Left renal cortex interstitium (tissue), 4 donors: ENCODE data around the gene AP1AR. TPM values are rescaled to one million over a fixed set of nuclear protein-coding genes. Genes with fewer than 3 reads are reported as not detected.

ENCODE experiments used
- DNase-seq, 4 donors: peaks; one replicate each; pipeline ENCODE4 v3.0.0-alpha.2; 2013; ENCODE audit warnings: low read depth in 4 of 4, low spot score in 2 of 4, missing footprints in 1 of 4
- polyA plus RNA-seq, 4 donors: library from polyadenylated mRNA; unstranded; fragments of 120-200 nt; gene quantifications; one replicate each; pipeline ENCODE4 v1.2.1, GENCODE V29; 2013; ENCODE audit not compliant: insufficient read length in 4 of 4

AP1AR gene
- polyA plus RNA-seq, 4 donors, result 35.6 to 46.2 (median 38.2) TPM

GRCh38 chr4:112219826-112220366 lies 11.7 kb upstream of the AP1AR start:
- no peak for DNase-seq

- DNase-seq, result no peak
These were observed 9.2 kb upstream of the AP1AR start for GRCh38 chr4:112222219-112222955.

- DNase-seq, result no peak
These were observed 6.4 kb upstream of the AP1AR start for GRCh38 chr4:112225157-112225556.

DNA sequence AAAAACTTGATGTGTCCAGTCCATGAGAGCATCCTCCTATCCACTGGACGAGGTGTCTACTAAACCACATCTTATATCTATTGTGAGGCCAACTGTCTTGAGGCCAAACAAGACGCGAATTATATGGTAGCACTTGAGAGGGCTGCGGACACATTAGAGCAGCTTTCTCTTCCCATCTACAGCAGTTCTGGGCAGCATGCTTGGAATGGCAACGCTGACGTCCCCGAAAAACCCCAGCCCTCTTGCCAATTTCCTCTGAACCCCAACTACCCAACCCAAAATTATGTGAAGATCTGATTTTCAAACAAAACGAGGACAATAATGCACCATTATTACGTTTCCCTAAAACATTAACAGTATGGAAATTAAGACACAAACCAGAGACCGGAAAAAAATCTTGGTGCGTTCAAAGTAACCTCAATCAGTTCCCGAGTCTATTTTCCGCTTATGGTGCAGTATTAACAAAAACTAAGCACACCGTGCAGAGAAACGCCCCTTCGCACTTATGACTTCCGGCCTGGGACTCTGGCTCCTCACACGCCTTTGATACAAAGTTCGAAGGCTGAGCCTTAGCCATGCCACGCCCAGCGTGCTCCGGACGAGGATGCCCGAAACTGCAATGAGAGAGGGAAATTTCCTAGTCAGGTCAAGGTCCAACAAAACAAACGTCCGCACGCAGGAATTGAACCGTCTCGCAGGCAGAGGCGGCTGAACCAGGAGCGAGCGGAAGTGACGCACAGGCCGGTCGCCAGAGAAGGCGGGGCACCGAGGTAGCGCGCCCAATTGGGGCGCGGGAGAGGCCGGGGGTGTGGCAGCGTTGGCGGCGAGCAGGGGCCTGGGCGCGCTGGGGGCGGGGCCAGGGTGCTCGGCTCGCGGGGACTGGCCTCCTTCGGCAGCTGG lies 458 bp upstream of the AP1AR start:
- peak; percentile 92 to 96 (median 94) for DNase-seq

DNA sequence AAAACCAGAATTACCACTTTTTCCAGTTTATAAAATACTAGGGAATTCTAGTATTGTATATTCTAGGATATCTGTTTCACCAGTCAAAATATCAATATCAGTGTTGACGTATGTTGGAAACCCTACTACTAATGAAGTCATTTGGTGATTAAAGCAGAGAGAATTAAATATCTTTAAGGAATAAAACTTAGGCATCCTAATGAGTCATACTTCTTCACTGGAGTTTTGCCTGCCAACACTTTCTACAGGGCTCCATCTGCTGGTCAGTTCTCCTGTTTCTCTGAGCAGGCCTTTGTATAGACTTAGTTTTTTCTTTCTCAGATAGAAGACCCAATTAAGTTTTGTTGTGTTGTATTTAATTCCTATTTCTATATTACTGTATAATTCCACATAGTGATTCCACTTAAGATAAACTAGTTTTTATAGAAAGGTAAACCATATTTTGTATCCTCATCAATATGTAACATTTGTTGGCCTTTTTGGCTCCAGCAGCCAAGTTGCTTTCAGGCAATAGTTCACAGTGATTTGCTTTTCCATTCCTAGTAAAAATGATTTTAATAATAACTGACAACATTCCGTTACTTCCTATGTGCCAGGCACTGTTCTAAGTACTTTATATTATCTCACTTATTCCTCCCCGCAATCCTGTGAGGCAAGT lies 3.5 kb downstream of the AP1AR start:
- peak in 3 of 4 donors; percentile 22 to 60 (median 38) for DNase-seq

GRCh38 chr4:112236040-112236439 lies 4.5 kb downstream of the AP1AR start:
- no peak for DNase-seq

DNA sequence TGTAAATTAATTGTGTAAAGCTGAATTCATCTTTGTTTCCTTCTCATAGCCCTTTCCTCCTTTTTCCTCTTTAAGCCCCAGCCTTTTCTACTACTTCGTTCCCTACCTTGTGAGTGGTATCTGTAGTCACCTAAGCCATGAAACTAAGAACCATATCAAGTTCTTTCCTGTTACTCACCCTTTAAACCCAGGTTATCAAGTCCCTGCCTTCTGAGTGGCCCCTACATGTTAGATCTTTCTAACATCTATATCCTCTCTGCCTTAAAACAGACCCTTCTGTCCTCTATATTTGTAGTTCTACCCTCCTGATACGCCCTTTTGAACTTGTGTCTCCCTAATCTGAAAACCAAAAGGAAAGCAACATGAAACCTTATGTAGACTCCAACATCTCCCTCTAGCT lies 7.2 kb downstream of the AP1AR start:
- DNase-seq, result no peak

- DNase-seq, result no peak
These were observed 13.8 kb downstream of the AP1AR start for GRCh38 chr4:112245383-112245782.

DNA sequence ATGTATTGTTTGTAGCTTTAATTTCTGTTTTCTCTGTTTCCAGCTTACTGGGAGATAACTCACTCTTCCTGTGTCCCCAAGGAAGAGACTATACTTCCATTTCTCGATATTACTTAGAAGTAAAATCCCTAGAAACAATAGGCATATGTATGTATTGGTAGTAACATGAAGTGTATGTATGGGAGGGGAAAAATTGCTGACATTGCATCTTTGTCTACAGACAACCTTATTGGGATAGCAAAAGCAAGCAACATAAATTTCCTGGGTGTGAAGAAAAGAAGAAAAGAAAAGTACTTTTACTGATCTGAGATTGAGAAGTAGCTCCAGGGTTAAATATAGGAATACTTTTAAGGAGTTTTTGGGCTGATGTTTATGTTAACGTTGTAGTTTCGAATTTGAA lies 15.4 kb downstream of the AP1AR start:
- no peak for DNase-seq

DNA sequence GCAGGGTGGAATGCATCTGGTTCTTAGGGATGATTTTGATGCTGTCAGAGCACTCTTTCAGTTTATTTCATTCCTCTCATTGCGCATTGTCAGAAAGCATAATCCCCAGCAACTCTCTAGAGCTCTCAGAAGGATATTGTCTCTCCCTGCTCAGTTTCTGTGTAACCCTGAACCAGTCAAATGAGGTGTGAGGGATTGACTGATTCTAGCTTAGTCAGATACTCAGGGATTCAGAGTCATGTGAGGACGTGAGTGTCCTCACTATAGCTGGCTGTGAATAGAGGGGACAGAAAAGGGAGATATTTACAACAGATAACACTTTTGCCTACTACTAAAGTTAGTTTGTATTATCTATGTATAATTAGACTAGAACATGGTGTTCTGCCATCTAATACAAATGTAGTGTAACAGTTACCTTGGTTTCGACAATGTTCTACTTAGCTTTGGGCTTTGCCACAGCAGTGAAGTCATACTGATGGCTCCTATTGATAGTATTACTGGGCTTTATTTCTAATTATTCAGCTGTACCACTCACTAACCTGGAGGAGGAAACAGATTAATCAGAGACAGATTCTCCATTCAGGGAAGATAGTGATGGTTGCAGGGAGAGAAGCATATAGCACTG lies 19.5 kb downstream of the AP1AR start:
- DNase-seq, result no peak

DNA sequence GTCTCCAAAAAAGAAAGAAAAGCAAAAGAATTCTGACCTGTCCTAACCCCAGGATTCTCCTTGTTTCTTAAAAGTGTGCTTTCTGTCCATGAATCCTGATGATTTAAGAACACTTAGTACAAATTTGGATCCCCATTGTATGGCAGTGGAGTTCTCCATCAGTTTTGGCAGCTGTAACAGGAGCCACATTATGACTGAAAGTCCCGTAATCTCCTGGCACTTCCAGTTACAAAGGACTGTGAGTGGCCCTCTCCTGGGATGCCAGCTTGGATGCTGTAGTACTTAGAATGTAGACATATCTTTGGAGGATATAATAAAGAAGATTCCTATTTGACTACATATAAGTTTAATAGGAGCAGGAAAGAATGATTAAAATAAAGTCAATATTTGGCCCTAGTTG lies 20.6 kb downstream of the AP1AR start:
- no peak for DNase-seq

GRCh38 chr4:112253382-112254000 lies 21.9 kb downstream of the AP1AR start:
- DNase-seq, result no peak

DNA sequence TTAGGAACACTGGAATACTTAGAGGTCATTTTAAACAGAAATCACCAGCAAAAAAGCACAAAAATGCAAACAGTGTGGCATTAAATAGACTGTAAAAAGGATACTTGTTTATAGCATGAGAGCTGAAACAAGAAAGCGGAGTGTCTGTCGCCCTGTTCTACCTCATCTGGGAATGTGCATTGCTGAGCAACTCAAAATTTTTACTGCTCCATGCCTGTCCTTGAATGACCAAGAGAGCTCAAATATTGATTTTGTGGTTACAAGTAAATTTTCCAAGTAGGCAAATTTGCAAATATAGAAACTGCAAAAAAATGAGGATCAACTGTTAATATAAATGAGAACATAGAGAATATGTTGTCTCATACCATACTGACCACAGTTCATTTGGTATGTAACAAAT lies 25.5 kb downstream of the AP1AR start:
- DNase-seq, result no peak

DNA sequence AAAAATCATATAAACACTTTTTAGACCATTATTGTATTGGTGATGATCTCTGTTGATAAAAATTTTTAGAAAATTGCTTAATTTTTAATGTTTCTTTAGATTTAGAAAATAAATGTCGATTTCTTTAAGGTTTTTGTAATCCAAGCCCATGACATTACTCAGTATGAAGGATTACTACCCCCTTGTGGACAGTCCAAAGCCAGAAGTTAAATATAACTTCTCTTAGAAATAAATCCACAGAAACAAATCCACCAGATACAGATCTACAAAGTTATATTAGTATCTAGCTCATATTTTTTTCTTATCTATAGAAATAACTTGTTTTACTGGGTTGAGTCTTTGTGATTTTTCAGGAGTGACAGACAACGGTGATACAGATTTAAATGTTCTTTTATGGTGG lies 35.2 kb downstream of the AP1AR start:
- no peak for DNase-seq

GRCh38 chr4:112270051-112270450 lies 38.5 kb downstream of the AP1AR start:
- no peak for DNase-seq

DNA sequence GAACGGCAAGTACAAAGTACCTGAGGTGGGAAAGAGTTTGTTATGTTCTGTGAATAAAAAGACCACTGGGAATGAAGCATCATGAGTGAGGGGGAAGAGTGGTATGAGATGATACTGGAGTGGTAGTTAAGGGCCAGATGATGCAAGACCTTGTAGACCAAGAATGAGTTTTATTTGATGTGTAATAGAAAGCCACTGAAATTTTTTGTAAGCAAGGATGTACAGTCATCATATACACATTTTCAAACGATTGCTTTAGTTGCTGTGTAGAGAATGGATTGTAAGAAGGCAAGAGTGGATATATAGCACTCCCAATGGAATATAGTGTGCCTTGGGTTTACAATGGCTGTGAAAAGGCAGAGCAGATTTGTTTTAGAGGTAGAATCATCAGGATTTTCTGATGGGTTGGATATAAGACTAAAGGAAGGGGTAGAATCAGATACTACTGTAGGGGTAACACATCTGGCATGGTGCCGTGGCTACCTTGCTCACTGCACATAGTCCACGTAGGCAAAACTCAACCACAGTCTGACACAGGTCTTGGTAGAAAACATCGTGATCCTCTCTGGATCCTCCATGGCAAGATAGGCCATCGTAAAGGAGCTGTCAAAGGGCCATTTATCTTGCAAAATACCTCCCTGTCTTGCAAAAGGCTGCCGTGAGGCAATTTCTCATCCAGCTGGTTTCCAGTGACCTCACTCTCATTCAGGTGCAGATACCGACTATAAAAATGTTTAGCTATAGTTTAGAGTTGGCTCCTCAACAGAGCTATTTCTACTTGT lies 39.2 kb downstream of the AP1AR start:
- no peak for DNase-seq

DNA sequence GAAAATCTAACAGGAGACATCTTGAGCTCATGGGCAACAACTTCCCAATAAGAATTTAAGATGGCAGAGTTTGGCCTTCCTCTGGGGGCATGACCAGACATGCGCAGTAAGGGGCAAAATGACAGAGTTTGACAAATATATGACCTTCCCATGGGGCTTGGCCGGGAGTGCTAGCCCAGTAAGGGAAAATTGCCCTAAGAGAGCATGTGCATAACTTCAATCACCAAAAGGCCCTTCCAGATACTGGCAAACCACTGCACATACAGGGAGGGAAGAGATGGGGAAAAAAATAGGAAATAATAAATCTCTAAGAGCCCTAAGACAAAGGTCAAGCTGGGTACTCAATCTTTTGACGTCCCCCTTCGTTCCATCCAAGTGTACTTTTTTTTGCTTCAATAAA lies 40.7 kb downstream of the AP1AR start:
- DNase-seq, result no peak

DNA sequence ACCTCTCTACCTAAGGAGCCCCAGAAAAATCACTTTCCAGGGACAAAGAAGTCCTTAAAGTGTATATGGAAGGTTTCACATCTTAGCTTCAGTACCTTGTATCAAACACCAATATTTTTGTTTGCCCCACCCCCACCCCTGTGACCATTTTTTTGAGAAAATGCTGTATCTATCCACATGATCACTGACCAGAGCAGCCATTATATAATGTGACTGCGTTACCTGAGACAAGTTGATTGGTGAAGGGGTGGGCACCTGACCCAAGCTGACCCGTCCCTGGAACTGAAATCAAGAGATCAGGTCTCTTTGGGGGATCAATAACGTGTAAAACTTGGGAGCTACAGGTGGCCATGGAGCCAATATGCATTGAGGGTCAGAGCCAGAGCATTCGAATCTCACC lies 43.4 kb downstream of the AP1AR start:
- DNase-seq, result no peak

DNA sequence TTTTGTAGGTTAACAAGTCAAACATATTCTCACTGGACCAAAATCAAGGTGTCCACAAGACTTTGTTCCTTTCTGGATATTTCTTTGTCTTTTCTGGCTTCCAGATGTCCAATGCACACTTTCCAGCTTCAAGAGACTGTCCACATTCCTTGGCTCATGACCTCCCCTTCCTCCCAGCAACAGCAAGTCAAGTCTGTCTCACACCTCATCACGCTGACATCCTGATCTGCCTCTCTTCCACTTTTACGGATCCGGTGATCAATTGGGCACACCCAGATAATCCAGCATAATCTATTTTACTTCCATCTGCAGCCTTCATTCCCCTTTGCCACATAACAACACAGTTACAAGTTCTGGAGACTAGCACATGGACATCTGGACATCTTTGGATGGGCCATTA lies 44.5 kb downstream of the AP1AR start:
- no peak for DNase-seq
